Stimulated activated CD8-positive, alpha-beta memory T cell treated with anti-CD3 and anti-CD28 coated beads, Interleukin-7, amount 100 ng/mL, for 24 hours (primary cell): ENCODE data around the gene CCDC188.

Experiments
- DNase-seq: peaks from one replicate; pipeline ENCODE4 v3.0.0-alpha.2; 2020; ENCODE audit warnings: low read depth

Gene CCDC188

DNA sequence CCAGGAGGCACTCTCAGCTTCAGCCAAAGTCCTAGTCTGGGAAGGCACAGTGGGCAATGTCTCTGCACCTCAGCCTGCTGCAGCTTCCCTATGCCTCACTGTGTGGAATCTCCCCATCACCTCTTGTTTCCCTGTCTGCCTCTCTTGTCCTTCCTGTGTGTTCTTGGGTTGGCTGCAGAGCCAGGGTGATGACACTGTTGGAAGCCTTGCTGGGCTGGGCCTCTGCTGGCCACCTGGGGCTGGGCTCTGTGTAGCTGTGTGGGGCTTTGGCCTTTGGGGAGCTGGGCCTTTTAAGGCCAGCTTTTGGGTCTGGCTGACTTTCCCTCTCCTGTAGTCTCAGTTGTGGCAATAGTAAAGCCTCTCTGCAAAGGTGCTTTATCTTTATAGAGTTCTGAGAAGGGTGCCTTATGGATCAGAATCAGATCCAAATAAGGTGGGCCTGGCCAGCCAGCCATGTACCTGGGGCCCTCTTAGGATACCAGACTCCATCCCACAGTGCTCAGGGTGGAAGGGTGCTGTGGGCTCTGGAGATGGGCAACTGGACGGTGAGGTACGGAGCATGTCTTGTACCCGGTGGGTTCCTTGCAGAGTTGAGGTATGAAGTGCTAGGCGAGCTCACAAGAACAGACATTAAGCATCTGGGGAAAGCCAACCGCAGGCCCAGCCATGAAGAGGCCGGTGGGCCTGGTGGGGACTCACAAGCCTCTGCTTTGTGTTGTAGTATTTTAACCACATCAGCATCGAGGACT is 45.2 kb downstream of the CCDC188 start:
- no peak for DNase-seq

GRCh38 chr22:20102203-20102780 is 48.6 kb downstream of the CCDC188 start:
- DNase-seq: no peak

DNA sequence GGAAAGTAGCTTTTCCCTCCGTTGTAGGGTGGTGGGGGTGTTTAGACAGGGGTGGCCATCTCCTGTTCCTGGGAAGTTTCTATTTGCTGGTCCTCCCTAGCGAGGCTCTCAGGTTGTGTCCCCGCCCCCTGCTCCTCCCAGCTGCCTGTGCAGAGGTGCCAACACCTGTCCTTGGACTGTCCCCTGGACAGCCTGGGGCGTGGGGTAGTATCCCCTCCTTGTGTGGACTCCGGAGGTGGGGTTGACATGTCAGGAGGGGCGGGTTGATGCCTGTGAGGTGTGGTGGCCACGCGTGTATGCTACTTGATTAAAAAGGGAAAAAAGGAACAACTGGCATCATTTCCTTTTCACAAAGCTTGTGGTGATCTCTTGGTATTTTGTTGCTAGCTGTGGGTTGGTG is 49.2 kb downstream of the CCDC188 start:
- no peak for DNase-seq

GRCh38 chr22:20099099-20099711 is 51.6 kb downstream of the CCDC188 start:
- DNase-seq: no peak
